Activated CD4-positive, alpha-beta T cell treated with anti-CD3 and anti-CD28 coated beads for 48 hours (primary cell): Measurements from ENCODE around the gene VPS13A.
"Not testable (repeated sequence)": the region's sequence is repeated elsewhere in the genome, so short reads cannot be mapped to it uniquely, and the experiment has no call there.

ENCODE experiments used
- DNase-seq: peaks from one replicate; pipeline ENCODE4 v3.0.0-alpha.2; 2020

The VPS13A gene

GRCh38 chr9:77188242-77188641 lies 10.9 kb downstream of the VPS13A start:
- no peak for DNase-seq

GRCh38 chr9:77194423-77194822 lies 17.1 kb downstream of the VPS13A start:
- no peak for DNase-seq

- no peak for DNase-seq
Measured at GRCh38 chr9:77210116-77210515, 32.8 kb downstream of the VPS13A start.

- no peak for DNase-seq
Measured at GRCh38 chr9:77211561-77211960, 34.2 kb downstream of the VPS13A start.

GRCh38 chr9:77212801-77213200 lies 35.5 kb downstream of the VPS13A start:
- no peak for DNase-seq

- DNase-seq: no peak
Measured at GRCh38 chr9:77215874-77216273, 38.5 kb downstream of the VPS13A start.

GRCh38 chr9:77218612-77219011 lies 41.3 kb downstream of the VPS13A start:
- no peak for DNase-seq

- no peak for DNase-seq
Measured at GRCh38 chr9:77221431-77221830, 44.1 kb downstream of the VPS13A start.

- no peak for DNase-seq
Measured at GRCh38 chr9:77224746-77225312, 47.5 kb downstream of the VPS13A start.

- DNase-seq: no peak
Measured at GRCh38 chr9:77236693-77237092, 59.4 kb downstream of the VPS13A start.

GRCh38 chr9:77237896-77238295 lies 60.6 kb downstream of the VPS13A start:
- no peak for DNase-seq

GRCh38 chr9:77251050-77251449 lies 73.7 kb downstream of the VPS13A start:
- no peak for DNase-seq

GRCh38 chr9:77257275-77257674 lies 79.9 kb downstream of the VPS13A start:
- DNase-seq: no peak

GRCh38 chr9:77261605-77262004 lies 84.3 kb downstream of the VPS13A start:
- DNase-seq: no peak

- DNase-seq: not testable (repeated sequence)
Measured at GRCh38 chr9:77267762-77268161, 90.4 kb downstream of the VPS13A start.

- no peak for DNase-seq
Measured at GRCh38 chr9:77271023-77271690, 93.8 kb downstream of the VPS13A start.

GRCh38 chr9:77276799-77277198 lies 99.5 kb downstream of the VPS13A start:
- no peak for DNase-seq

- DNase-seq: no peak
Measured at GRCh38 chr9:77277719-77278118, 100.4 kb downstream of the VPS13A start.

- DNase-seq: no peak
Measured at GRCh38 chr9:77283991-77284390, 106.7 kb downstream of the VPS13A start.

GRCh38 chr9:77284616-77285015 lies 107.3 kb downstream of the VPS13A start:
- no peak for DNase-seq

- no peak for DNase-seq
Measured at GRCh38 chr9:77290373-77290772, 113.0 kb downstream of the VPS13A start.

- DNase-seq: no peak
Measured at GRCh38 chr9:77291714-77292113, 114.4 kb downstream of the VPS13A start.

GRCh38 chr9:77293949-77294348 lies 116.6 kb downstream of the VPS13A start:
- no peak for DNase-seq

GRCh38 chr9:77304543-77304942 lies 127.2 kb downstream of the VPS13A start:
- DNase-seq: no peak
